Measurements from ENCODE around the gene TMEM44. TPM values are rescaled to one million over a fixed set of nuclear protein-coding genes. Genes with fewer than 3 reads are reported as not detected.
A peak's percentile ranks its signal among the peaks of the same experiment; 100 is the strongest.

The TMEM44 gene
- total RNA-seq, 2 experiments from 2014 or later, result 1.9 to 2.7 TPM

GRCh38 chr3:194582196-194582905, 50.9 kb downstream of the TMEM44 start:
- no peaks in the 10 kb centered on the region for H3K9me3 Mint-ChIP-seq
- H3K4me3 Mint-ChIP-seq, result peak overlapping the region; percentile 34
- POLR2A ChIA-PET, result no interaction called here
- peaks cover 20% of the 10 kb centered on the region for H3K4me1 Mint-ChIP-seq
- peak overlapping the region; percentile 62 for H3K27ac Mint-ChIP-seq
- DNase-seq, result no peak
- H3K27me3 Mint-ChIP-seq, result no peaks in the 10 kb centered on the region
- peaks cover 16% of the 10 kb centered on the region for H3K36me3 Mint-ChIP-seq (ENCODE audit: low read depth)
- CTCF ChIA-PET, result interaction anchor here (1.0 kb wide), 1 partner anchor 10 kb away, joined by 3 read pairs; no protein-coding TSS in a partner anchor

DNA sequence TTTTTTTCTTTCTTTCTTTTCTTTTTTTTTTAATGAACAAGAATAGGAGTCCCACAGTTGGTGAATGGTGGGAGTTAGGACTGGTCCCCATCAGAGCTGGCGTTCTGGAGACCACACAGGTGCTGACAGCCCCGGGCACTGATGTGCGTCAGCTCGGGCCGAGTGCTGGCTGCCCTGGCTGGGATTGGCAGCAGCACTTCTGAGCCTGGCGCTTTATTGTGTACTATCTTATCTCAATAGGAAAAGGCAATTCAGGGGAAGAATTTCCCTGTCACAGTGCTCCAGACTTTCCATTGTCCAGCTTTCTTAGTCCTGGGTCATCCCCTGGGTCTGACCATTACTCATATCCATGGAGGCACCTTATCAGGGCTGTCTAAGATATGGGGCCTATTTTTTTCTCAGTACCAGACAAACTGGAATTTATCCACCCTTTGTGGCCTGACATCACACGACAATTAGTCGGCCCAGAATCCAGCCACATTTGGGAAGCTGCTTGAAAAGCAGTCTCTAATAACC, 54.1 kb downstream of the TMEM44 start:
- no peak overlapping the region for H3K27ac Mint-ChIP-seq
- peaks cover 3% of the 10 kb centered on the region for H3K36me3 Mint-ChIP-seq (ENCODE audit: low read depth)
- peaks cover 1% of the 10 kb centered on the region for H3K4me1 Mint-ChIP-seq
- no peaks in the 10 kb centered on the region for H3K9me3 Mint-ChIP-seq
- ChIA-PET CTCF (interaction anchor here (0.6 to 1.4 kb wide), 2 partner anchors 10 to 32 kb away, joined by 3 to 4 read pairs; no protein-coding TSS in a partner anchor), POLR2A (no interaction called here)
- DNase-seq, result no peak
- H3K4me3 Mint-ChIP-seq, result no peak overlapping the region
- no peaks in the 10 kb centered on the region for H3K27me3 Mint-ChIP-seq

GRCh38 chr3:194577986-194578905, 55.0 kb downstream of the TMEM44 start:
- no peaks in the 10 kb centered on the region for H3K4me1 Mint-ChIP-seq
- no peaks in the 10 kb centered on the region for H3K9me3 Mint-ChIP-seq
- DNase-seq, result no peak
- ChIA-PET POLR2A (interaction anchor here (0.7 kb wide), 1 partner anchor 121 kb away, joined by 3 read pairs; no protein-coding TSS in a partner anchor), CTCF (interaction anchor here (0.7 to 1.3 kb wide), 3 partner anchors 12 to 89 kb away, joined by 3 read pairs; no protein-coding TSS in a partner anchor)
- H3K27me3 Mint-ChIP-seq, result peaks cover under 1% of the 10 kb centered on the region
- H3K36me3 Mint-ChIP-seq (ENCODE audit: low read depth), result no peaks in the 10 kb centered on the region
- no peak overlapping the region for H3K4me3 Mint-ChIP-seq
- H3K27ac Mint-ChIP-seq, result no peak overlapping the region

DNA sequence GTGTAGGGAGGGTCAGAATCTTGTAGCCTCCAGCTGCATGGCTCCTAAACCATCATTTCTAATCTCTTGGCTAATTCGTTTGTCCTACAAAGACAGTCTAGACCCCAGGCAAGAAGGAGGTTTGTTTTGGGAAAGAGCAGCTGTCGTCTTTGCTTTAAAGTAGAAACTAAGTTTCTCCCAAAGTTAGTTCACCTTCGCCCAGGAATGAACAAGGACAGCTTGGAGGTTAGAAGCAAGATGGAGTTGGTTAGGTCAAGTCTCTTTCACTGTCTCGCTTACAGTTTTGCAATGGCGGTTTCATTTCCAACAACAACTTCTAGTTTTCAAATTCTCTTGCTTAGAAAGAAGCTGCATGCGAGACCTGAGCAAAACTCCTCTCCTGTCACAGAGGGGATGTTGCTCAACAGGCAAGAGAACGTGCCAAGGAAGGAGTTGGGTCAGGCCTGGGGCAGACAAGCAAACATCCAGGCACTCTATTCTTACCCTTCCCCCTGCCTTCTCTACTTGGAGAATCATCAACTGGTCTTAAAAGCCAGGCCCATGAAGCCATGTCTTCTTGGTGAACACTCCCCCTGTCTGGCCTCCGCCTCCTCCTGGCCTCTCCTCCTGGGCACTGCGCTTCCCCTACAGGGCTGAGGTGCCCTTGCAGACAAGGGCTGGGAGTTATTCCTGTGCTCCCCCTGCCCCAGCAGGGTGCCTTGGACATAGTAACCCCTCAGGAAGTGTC, 57.6 kb downstream of the TMEM44 start:
- POLR2A ChIA-PET, result no interaction called here
- Mint-ChIP-seq H3K36me3 (ENCODE audit: low read depth) (no peaks in the 10 kb centered on the region), H3K4me3 (no peak overlapping the region), H3K27me3 (peaks cover 19% of the 10 kb centered on the region), H3K4me1 (no peaks in the 10 kb centered on the region), H3K9me3 (no peaks in the 10 kb centered on the region), H3K27ac (no peak overlapping the region)
- no peak for DNase-seq
- CTCF ChIA-PET, result interaction anchor here (1.4 kb wide), 1 partner anchor 104 kb away, joined by 3 read pairs; no protein-coding TSS in a partner anchor

DNA sequence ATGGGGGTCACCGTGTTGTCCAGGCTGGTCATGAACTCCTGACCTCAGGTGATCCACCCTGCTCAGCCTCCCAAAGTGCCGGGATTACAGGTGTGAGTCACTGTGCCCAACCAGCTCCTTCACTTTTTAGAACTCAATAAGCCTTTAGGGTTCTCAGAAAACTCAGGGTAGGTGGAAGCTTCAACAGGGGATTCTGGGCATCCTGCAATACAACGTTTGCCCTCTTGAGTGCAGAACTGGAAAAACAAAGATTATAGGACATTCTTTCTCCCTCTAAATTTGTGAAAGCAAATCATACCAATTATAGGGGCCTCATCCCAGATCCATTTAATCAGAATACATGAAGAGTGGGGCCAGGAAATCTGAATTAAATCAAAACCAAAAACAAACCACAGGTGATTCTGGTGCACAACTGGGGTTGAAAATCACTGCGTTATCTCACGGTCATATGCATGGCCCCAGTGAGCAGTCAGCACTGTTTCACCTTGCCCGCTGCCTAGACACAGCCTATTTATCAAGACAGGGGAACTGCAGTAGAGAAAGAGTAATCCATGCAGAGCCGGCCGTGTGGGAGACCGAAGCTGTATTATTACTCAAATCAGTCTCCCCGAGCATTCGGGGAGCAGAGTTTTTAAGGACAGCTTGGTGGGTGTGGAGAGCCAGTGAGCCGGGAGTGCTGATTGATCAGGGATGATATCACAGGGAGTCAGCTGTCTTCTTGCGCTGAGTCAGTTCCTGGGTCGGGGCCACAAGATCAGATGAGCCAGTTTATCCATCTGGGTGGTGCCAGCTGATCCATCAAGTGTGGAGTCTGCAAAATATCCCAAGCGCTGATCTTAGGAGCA, 58.4 kb downstream of the TMEM44 start:
- Mint-ChIP-seq H3K4me1 (no peaks in the 10 kb centered on the region), H3K4me3 (no peak overlapping the region), H3K9me3 (no peaks in the 10 kb centered on the region), H3K27me3 (peaks cover 19% of the 10 kb centered on the region), H3K27ac (no peak overlapping the region), H3K36me3 (ENCODE audit: low read depth) (no peaks in the 10 kb centered on the region)
- ChIA-PET CTCF (interaction anchor here (1.2 to 2.6 kb wide), 4 partner anchors 9 to 103 kb away, joined by 3 to 17 read pairs (median 6); no protein-coding TSS in a partner anchor), POLR2A (no interaction called here)
- DNase-seq, result no peak

GRCh38 chr3:194573680-194574437, 59.4 kb downstream of the TMEM44 start:
- Mint-ChIP-seq H3K4me3 (no peak overlapping the region), H3K4me1 (no peaks in the 10 kb centered on the region), H3K9me3 (no peaks in the 10 kb centered on the region), H3K36me3 (ENCODE audit: low read depth) (no peaks in the 10 kb centered on the region), H3K27me3 (peaks cover 19% of the 10 kb centered on the region), H3K27ac (no peak overlapping the region)
- ChIA-PET CTCF (interaction anchor here (0.7 to 2.6 kb wide), 7 partner anchors 10 to 111 kb away, joined by 3 to 17 read pairs (median 4); no protein-coding TSS in a partner anchor), POLR2A (no interaction called here)
- DNase-seq, result peak; percentile 45

GRCh38 chr3:194572944-194573491, 60.2 kb downstream of the TMEM44 start:
- ChIA-PET CTCF (interaction anchor here (0.7 to 2.6 kb wide), 6 partner anchors 10 to 110 kb away, joined by 3 to 17 read pairs (median 5); no protein-coding TSS in a partner anchor), POLR2A (interaction anchor here (0.6 kb wide), 1 partner anchor 109 kb away, joined by 3 read pairs; no protein-coding TSS in a partner anchor)
- H3K4me3 Mint-ChIP-seq, result no peak overlapping the region
- H3K27me3 Mint-ChIP-seq, result peaks cover 19% of the 10 kb centered on the region
- no peak overlapping the region for H3K27ac Mint-ChIP-seq
- DNase-seq, result no peak
- H3K36me3 Mint-ChIP-seq (ENCODE audit: low read depth), result no peaks in the 10 kb centered on the region
- H3K9me3 Mint-ChIP-seq, result no peaks in the 10 kb centered on the region
- H3K4me1 Mint-ChIP-seq, result no peaks in the 10 kb centered on the region

DNA sequence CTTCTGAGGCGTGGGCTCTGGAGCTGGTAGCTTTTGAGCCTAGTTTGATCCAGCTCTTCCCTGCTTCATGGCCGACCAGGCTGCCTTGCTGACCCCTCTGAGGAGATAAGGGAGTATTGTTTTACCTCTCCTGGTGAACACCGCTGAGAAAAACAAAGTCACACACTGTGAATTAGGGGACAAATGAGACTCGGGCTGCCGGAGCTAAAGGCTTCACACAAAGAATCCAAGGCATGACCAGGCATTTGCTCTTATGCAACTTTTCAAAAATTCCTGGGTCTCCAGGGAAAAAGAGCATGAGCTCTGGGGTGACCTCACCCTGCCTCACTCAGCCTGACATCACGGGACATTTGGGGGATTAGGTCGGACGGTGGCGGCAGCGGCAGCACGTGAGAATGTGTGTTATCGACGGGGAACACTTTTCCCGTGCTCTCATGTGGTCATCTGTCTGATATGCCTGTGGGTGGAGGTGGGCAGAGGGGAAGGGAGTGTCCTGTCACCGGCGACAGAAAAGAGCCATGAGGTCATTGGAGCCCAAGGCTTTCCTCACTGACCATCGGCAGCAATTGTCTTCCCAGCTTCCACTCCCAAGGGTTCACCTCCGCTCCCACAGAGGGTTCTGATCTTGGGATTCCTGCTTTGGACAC, 61.0 kb downstream of the TMEM44 start:
- POLR2A ChIA-PET, result interaction anchor here (0.6 kb wide), 1 partner anchor 109 kb away, joined by 3 read pairs; no protein-coding TSS in a partner anchor
- H3K9me3 Mint-ChIP-seq, result no peaks in the 10 kb centered on the region

GRCh38 chr3:194571491-194572142, 61.6 kb downstream of the TMEM44 start:
- Mint-ChIP-seq H3K36me3 (ENCODE audit: low read depth) (no peaks in the 10 kb centered on the region), H3K9me3 (no peaks in the 10 kb centered on the region), H3K4me1 (no peaks in the 10 kb centered on the region), H3K27ac (no peak overlapping the region), H3K27me3 (peaks cover 21% of the 10 kb centered on the region), H3K4me3 (no peak overlapping the region)
- POLR2A ChIA-PET, result no interaction called here
- CTCF ChIA-PET, result interaction anchor here (0.8 to 1.0 kb wide), 2 partner anchors 11 to 33 kb away, joined by 3 read pairs; no protein-coding TSS in a partner anchor
- no peak for DNase-seq

More for the DNA sequence above, 61.0 kb downstream of the TMEM44 start:
- Mint-ChIP-seq H3K27ac (no peak overlapping the region), H3K27me3 (peaks cover 19% of the 10 kb centered on the region), H3K4me1 (no peaks in the 10 kb centered on the region), H3K4me3 (no peak overlapping the region), H3K36me3 (ENCODE audit: low read depth) (no peaks in the 10 kb centered on the region)
- CTCF ChIA-PET, result interaction anchor here (0.7 to 2.6 kb wide), 4 partner anchors 9 to 33 kb away, joined by 3 to 17 read pairs (median 3); no protein-coding TSS in a partner anchor
- DNase-seq, result no peak

- CTCF ChIA-PET, result no interaction called here
- no peaks in the 10 kb centered on the region for H3K4me1 Mint-ChIP-seq
- no peak overlapping the region for H3K4me3 Mint-ChIP-seq
- no peaks in the 10 kb centered on the region for H3K9me3 Mint-ChIP-seq
- POLR2A ChIA-PET, result no interaction called here
- no peak overlapping the region for H3K27ac Mint-ChIP-seq
- DNase-seq, result no peak
- no peaks in the 10 kb centered on the region for H3K36me3 Mint-ChIP-seq (ENCODE audit: low read depth)
- peaks cover 21% of the 10 kb centered on the region for H3K27me3 Mint-ChIP-seq
Observed at GRCh38 chr3:194570898-194571297, 62.3 kb downstream of the TMEM44 start.

All from activated CD4-positive, alpha-beta T cell treated with anti-CD3 and anti-CD28 coated beads, Interleukin-2, amount 10 ng/mL, durations not matched to agents 7 days and 5 days (primary cell).